Calu3 (cell line): ENCODE measurements around the gene PLCD4. TPM values are rescaled to one million over a fixed set of nuclear protein-coding genes. Genes with fewer than 3 reads are reported as not detected.
A peak's percentile ranks its signal among the peaks of the same experiment; 100 is the strongest.

Source experiments
- BruUV-seq: library from RNA; stranded (reverse); fragments of 400-500 nt; replicated peaks from 2 replicates; lab custom pipeline; 2021; lab: Mats Ljungman, UMichigan
- CTCF ChIA-PET: fragments of 300-600 bp; sonication (Branson Sonifier 250); formaldehyde crosslinking; loops from one replicate; lab custom pipeline; 2022; ENCODE audit warnings: antibody characterized with exemption; lab: Charles Lee
- DNase-seq: peaks from one replicate; pipeline ENCODE4 v3.0.0; 2022
- H3K27ac Mint-ChIP-seq: one replicate; pipeline ENCODE4 v1.8.0; 2022; ENCODE audit warnings: mixed read lengths; ENCODE audit not compliant: unreplicated experiment
- H3K27me3 Mint-ChIP-seq: one replicate; pipeline ENCODE4 v1.8.0; 2022; ENCODE audit warnings: mixed read lengths; ENCODE audit not compliant: unreplicated experiment
- H3K36me3 Mint-ChIP-seq: one replicate; pipeline ENCODE4 v1.8.0; 2022; ENCODE audit warnings: mild to moderate bottlenecking, moderate library complexity, mixed read lengths; ENCODE audit not compliant: insufficient read depth, unreplicated experiment
- H3K4me1 Mint-ChIP-seq: one replicate; pipeline ENCODE4 v1.8.0; 2022; ENCODE audit warnings: mild to moderate bottlenecking, low read depth, mixed read lengths; ENCODE audit not compliant: unreplicated experiment
- H3K4me3 Mint-ChIP-seq: one replicate; pipeline ENCODE4 v1.8.0; 2022; ENCODE audit warnings: mild to moderate bottlenecking, low read depth, moderate library complexity, mixed read lengths; ENCODE audit not compliant: unreplicated experiment
- H3K9me3 Mint-ChIP-seq: one replicate; pipeline ENCODE4 v1.8.0; 2022; ENCODE audit warnings: low read depth, mixed read lengths; ENCODE audit not compliant: unreplicated experiment
- CTCF ChIP-seq: fragments of 200-600 bp; IDR thresholded peaks from one replicate; pipeline ENCODE4 v1.8.0; 2022; ENCODE audit warnings: antibody characterized with exemption; ENCODE audit not compliant: unreplicated experiment
- intact Hi-C: fragments of 100-400 bp; cut with micrococcal nuclease; formaldehyde crosslinking; loops from one replicate; pipeline ENCODE4 v1.10.0; 2022; ENCODE audit not compliant: unreplicated experiment
- total RNA-seq: library from RNA; stranded (reverse); gene quantifications from 2 replicates; pipeline ENCODE4 v1.2.3, GENCODE V29; 2022

The PLCD4 gene
- total RNA-seq, 1 experiment from 2014 or later, result 0.38 TPM

GRCh38 chr2:218663901-218664300, 56.2 kb downstream of the PLCD4 start:
- intact Hi-C loops, result no loop called here
- Mint-ChIP-seq H3K9me3 (no peaks in the 10 kb centered on the region), H3K36me3 (peaks cover 72% of the 10 kb centered on the region), H3K4me3 (no peak overlapping the region), H3K4me1 (peaks cover 12% of the 10 kb centered on the region), H3K27me3 (no peaks in the 10 kb centered on the region), H3K27ac (peak overlapping the region; percentile 43)
- no peak for TF ChIP-seq CTCF
- CTCF ChIA-PET, result no interaction called here
- no TSS peak for BruUV-seq
- no peak for DNase-seq

- TF ChIP-seq CTCF, result no peak
- Mint-ChIP-seq H3K9me3 (no peaks in the 10 kb centered on the region), H3K27ac (peak overlapping the region; percentile 43), H3K4me1 (peaks cover 10% of the 10 kb centered on the region), H3K27me3 (no peaks in the 10 kb centered on the region), H3K36me3 (peaks cover 64% of the 10 kb centered on the region), H3K4me3 (no peak overlapping the region)
- DNase-seq, result no peak
- no TSS peak for BruUV-seq
- CTCF ChIA-PET, result no interaction called here
- intact Hi-C loops, result no loop called here
Observed at GRCh38 chr2:218664653-218665052, 57.0 kb downstream of the PLCD4 start.

DNA sequence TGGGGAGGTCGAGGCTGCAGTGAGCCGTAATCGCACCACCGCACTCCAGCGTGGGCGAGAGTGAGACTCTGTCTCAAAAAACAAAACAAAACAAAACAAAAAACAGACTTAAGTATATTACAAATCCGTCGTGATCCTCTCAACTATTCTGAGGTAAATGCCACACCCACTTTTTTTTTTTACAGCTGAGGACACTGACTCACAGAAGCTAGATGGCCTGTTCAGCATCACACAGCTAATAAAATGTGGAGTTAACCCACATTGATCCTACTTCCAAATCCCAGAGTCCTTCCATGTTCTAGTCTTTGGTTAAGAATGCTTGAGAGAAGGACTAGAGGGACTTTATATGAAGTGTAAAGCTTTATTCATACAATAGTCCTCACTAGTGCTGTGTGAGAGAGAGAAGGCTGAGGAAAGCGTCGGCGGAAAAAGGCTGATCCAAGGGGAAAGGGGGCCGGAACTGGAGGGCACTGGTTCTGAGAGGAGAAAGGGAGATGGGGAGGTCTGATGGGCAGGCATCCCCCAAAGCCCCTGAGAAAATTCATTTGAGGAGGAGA, 63.5 kb downstream of the PLCD4 start:
- peaks cover 16% of the 10 kb centered on the region for H3K4me1 Mint-ChIP-seq
- DNase-seq, result no peak
- no peak for TF ChIP-seq CTCF
- H3K9me3 Mint-ChIP-seq, result no peaks in the 10 kb centered on the region
- CTCF ChIA-PET, result interaction anchor here (0.6 to 1.9 kb wide), 7 partner anchors 13 to 1764 kb away, joined by 4 to 12 read pairs (median 5); no protein-coding TSS in a partner anchor
- peak overlapping the region; percentile 88 for H3K4me3 Mint-ChIP-seq
- no peaks in the 10 kb centered on the region for H3K27me3 Mint-ChIP-seq
- peak overlapping the region; percentile 68 for H3K27ac Mint-ChIP-seq
- intact Hi-C loops, result no loop called here
- BruUV-seq, result TSS peak; percentile 73
- peaks cover 41% of the 10 kb centered on the region for H3K36me3 Mint-ChIP-seq

GRCh38 chr2:218671654-218672566, 64.2 kb downstream of the PLCD4 start, which contains the start of the genes RNF25 and STK36:
Gene RNF25, minus strand, starts transcription at chr2:218672002. Its CDS starts 32 bp downstream, at chr2:218671970.
Gene STK36, plus strand, starts transcription at chr2:218672086. Its CDS starts 744 bp downstream, at chr2:218672830.
- peak; percentile 82 for DNase-seq
- Mint-ChIP-seq H3K9me3 (no peaks in the 10 kb centered on the region), H3K4me3 (peak within 1 kb of the TSS; percentile 88), H3K27me3 (no peaks in the 10 kb centered on the region), H3K27ac (peak within 1 kb of the TSS; percentile 68), H3K4me1 (peaks cover 16% of the 10 kb centered on the region), H3K36me3 (peaks cover 34% of the 10 kb centered on the region)
- BruUV-seq, result no TSS peak
- no peak for TF ChIP-seq CTCF
- CTCF ChIA-PET, result interaction anchor here (0.6 to 1.9 kb wide), 9 partner anchors 13 to 1765 kb away, joined by 3 to 12 read pairs (median 5); partner anchors contain the start of gene TTLL4
- intact Hi-C loops, result no loop called here
